Stimulated activated CD4-positive, alpha-beta T cell treated with anti-CD3 and anti-CD28 coated beads, Interleukin-15, amount 100 ng/mL, for 48 hours (primary cell): ENCODE data around the gene SCAMP2.

Source experiments
- DNase-seq, 2 donors: peaks; one replicate each; pipeline ENCODE4 v3.0.0-alpha.2; 2020; ENCODE audit warnings: low read depth in 2 of 2

The SCAMP2 gene

GRCh38 chr15:74838746-74839525 lies 34.2 kb downstream of the SCAMP2 start:
- DNase-seq = no peak

- no peak for DNase-seq
Observed at GRCh38 chr15:74838137-74838516, 35.0 kb downstream of the SCAMP2 start.

DNA sequence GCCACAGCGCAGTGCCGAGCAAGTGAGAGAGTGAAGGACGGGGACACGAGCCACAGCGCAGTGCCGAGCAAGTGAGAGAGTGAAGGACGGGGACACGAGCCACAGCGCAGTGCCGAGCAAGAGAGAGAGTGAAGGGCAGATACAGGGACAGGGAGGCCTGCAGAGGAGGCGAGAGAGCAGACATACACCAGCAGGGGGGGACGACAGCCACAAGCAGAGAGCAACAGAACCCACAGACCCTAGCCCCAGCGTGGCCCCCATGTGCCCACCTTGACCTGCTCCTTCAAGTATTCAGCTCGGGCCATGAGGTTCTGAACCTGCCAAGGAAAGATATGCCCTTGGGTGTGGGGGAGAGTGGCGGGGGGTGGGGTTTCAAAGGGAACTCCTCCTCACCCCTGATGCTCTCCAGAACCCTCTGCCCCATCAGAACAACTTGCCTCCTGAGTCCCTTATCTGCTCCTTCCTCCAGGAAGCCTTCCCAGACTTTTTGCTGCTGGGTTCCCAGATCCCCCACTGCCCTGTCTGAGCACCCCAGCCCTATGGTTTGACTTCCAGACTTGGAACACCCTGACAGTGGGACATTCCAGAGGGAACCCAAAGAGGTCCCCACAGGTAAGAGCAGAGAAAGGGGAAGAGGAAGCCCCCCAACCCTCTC lies 35.6 kb downstream of the SCAMP2 start:
- DNase-seq = no peak

DNA sequence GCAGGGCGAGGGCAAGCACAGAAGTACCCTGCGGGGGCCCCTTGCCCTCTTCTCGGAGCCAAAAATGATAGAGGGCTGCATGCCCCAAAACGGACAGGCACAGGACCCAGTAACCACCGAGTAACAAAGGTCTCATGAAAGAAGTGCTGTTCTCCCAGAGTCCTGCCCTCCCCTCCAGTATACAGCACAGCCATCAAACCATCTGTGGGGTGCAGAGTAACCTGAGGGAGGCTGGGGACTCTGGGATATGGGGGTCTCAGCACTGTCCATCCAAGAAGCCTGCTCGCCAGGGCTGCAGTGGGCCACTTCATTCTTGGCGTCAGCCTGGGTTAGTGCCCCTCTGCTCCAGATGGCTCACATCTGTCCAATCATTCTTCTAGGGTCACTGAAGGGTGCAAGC lies 36.3 kb downstream of the SCAMP2 start:
- no peak for DNase-seq

DNA sequence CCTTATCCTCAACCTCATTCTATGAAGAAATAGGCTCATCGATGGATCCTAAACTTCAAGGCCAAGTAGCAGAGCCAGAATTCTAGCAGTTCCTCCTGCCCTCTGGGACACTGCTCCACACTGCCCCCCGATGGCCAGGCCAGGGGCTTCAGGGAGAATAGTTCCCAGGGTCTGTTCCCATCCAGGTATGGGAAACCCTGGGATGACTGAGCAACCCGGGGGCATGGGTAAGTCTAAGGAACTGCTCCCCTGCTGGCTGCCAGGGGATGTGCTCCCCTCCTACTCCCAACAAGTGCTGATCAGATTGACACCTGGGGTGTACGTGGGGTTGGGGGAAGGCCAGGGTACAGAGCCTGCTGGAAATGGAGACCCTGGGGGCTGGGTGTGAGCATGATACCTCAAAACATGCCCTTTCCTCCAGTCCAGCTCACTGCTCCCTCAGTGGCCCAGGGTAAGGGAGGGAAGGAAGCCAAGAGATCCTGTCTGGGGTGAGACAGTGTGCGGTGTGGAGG lies 37.8 kb downstream of the SCAMP2 start:
- peak in 1 of 2 donors; percentile 38 for DNase-seq

DNA sequence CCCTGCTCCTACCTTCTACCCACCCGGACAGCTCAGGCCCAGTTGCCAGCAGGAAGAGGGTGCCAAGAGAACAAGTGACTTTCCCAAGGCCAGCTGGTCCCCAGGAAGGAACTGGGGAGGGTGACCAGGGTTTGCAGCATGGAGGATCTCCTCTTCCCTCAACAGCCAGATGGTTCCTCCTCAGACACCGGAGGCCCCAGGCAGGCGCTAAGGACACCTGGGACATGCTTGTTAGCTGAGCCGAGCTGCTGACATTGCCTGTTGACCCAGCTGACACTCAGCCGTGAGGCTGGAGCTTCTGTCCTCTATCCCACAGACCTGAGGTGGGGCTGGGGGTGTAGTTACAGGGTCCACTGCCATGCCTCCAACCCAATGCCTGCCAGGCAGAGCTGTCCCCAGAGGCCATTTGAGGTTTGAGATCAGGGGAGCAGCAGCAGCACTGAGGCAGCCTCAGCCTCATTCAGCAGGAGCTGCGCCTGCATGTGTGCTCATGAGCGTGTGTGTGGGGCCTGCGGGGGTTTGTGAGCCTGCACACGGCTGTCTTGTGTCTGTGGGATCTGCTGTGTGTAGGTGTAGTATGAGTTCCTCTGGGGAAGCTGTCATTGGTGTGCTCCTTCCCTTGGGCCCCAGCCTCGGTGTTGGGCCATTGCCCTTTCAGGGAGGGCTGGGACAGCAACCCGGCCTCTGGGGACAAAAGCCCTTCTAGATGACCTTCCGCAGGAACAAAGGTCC lies 39.6 kb downstream of the SCAMP2 start:
- DNase-seq = no peak

DNA sequence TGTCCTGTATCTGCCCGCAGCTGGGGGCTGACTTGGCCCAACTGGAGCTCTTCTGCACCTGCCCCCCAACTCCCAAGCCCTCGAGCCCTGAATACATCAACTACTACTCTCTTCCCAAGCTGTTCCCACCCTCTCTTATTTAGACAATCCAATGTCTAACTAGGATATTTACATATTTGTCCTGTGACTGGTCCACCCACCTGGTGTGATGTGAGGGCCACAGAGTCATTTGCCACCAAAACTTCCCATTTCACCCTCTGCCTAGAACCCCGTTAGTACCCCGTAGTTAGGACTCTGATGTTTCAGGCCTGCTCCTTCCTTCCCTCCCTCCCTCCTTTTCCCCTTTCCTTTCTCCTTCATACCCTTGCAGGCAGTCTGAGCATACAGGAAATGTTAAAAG lies 40.3 kb downstream of the SCAMP2 start:
- DNase-seq = no peak

DNA sequence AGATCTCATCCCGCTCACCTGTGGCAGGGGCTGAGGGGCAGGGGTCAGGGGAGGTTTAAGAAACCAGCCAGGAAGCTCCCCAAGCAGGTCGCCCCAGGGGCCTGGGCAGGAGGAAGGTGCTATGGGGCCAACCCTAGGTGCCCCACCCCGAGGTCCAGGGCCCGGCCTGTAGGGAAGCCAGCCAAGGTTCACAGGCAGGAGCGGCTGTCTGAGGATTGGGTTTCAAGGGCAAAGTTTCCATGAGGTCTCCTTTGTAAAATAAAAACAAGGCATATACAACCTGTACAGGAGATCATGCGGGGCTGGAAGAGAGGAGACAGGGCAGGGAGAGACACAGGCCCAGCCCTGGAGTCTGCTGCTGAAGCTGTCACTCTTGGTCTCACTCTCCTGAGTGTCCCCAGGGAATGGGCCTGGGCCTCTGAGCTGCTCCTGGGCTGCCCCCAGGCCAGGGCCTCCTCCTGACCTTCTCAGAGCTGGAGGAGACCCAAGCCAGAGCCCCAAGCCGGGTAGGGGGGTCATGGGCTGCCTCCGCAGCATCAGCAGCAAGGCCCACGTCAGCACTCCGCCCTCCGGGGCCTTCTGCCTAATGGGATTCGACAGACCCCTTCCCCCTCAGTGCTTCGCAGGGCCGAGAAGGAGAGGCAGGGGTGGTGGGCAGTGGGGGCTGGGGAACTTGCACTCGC lies 41.2 kb downstream of the SCAMP2 start:
- no peak for DNase-seq

DNA sequence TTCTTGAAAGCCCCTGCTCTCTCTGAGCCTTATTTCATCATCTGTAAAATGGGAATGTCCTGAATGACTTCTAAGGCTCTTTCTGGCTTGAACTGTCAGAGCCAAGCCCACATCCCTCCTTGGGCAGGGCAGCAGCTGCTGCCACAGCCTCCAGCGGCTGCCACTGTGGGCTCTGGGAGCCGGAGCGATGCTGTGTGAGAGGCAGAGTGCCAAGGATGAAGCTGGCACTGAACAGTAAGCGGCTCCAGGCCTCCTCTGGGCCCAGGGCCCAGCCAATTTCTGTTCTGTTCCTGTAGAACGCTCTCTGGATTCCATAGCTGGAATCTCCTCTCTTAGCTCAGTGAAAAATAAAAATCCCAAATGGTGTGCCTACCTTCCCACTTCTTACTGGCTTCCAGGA lies 42.3 kb downstream of the SCAMP2 start:
- DNase-seq = no peak

DNA sequence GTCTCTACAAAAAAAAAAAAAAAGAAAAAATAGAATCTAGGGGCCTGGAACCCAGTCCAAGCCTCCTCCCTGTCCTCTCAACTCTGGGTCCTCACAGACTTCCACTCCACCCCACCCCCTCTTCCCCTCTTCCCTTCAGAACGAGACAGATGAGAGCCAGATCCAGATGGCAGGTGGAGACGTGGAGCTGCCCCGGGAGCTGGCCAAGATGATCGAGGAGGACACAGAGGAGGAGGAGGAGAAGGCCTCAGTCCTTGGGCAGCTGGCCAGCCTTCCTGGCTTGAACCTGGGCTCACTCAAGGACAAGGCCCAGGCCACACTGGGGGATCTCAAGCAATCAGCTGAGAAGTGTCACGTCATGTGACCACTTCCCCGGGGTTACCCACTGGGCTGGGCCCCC lies 43.2 kb downstream of the SCAMP2 start:
- DNase-seq = no peak

- DNase-seq = no peak
Observed at GRCh38 chr15:74829486-74829885, 43.7 kb downstream of the SCAMP2 start.

DNA sequence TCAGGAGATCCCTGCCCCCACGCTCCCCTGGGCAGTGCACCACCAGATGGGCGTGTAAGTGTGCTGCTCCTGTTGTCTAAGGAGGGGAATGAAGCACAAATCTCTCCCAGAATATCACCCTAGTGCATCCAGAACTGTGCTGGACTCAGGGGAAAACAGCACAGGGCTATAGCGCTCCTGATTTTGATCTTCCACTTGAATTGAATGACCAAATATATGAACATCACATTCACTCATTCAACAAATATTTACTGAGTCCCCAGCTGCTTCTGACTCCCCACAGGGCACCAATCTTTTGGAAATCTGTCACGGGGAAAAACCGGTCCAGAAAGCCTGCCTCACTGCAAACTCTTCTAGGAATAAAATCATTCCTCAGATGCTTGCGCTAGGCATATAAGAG lies 44.3 kb downstream of the SCAMP2 start:
- no peak for DNase-seq

DNA sequence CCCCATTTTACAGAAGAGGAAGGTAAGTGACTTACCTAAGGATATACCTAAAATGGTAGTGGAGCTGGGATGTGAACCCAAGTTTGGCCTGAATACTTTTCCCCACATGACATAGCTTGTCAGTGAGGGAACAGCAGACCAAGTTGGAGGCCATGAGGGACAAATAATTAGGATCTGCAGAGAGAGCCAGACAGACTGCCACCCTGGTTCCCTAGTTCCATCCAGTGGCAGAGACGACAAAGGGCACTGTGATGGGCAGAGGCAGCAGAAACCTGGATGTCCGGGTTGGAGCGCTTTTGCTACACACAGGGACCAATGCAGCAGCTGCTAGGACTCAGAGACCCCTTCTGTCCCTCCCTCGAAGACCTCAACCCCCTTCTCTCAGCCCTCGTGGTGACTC lies 45.6 kb downstream of the SCAMP2 start:
- no peak for DNase-seq

DNA sequence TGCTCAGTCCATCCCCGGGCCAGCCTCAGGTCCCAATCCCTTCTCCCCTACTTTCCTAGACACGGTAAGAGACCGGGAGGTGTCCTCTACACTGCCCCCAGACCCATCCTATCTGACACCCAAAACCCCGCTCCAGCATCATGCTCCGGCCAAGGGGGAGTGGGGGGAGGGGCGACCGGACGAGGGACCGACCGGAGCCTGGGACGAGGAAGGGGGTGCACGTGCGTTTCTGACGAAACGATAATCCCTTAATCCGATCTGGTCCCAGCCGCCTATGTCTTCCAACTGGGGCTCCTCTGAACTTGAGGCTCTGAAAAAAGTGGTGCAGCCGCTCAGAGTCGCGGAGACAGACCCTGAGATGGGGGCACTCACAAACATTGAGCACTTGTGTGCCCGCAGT lies 46.2 kb downstream of the SCAMP2 start:
- no peak for DNase-seq

- peak in 1 of 2 donors; percentile 28 for DNase-seq
Observed at GRCh38 chr15:74826364-74826819, 46.8 kb downstream of the SCAMP2 start, which contains the start of gene CPLX3. Gene CPLX3, plus strand, starts transcription at chr15:74826627. Its CDS starts 77 bp downstream, at chr15:74826704.

DNA sequence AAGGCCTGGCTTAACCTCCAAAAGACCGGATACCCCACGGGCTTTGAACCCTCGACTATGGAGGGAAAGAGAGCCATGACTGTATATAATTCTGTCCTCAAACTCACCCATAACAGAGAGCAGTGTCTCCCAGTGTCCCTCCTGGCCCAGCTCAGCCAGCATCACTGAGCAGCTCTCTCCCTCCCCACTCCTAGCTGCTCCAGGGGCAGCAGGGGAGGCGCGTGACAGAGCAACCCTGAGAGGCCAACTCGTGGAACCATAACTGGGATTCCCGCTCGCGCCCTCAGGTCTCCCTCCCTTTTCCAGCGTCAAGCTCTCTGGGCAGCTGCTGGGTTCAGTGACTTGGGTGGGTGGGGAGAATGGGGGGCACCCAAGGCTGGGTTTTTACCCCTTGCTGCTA lies 47.3 kb downstream of the SCAMP2 start:
- DNase-seq = no peak

GRCh38 chr15:74824976-74825375 lies 48.2 kb downstream of the SCAMP2 start:
- DNase-seq = no peak

- no peak for DNase-seq
Observed at GRCh38 chr15:74823324-74823723, 49.8 kb downstream of the SCAMP2 start.

DNA sequence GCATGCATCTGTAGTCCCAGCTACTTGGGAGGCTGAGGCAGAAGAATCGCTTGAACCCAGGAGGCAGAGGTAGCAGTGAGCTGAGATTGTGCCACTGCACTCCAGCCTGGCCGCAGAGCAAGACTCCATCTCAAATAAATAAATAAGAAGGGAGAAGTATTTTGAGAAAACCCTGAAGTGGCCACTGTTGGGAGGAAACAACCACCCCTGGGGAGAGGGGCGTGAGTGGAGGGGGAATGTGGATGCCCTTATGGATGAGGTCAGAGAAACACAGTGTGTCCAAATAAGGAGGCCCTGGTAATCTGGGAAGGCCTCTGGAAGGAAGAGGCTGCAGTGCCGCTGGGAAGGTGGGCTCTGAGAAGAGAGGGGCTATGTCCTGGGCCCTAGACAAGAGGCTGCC lies 50.9 kb downstream of the SCAMP2 start:
- no peak for DNase-seq

- DNase-seq = no peak
Observed at GRCh38 chr15:74821790-74822158, 51.4 kb downstream of the SCAMP2 start.

DNA sequence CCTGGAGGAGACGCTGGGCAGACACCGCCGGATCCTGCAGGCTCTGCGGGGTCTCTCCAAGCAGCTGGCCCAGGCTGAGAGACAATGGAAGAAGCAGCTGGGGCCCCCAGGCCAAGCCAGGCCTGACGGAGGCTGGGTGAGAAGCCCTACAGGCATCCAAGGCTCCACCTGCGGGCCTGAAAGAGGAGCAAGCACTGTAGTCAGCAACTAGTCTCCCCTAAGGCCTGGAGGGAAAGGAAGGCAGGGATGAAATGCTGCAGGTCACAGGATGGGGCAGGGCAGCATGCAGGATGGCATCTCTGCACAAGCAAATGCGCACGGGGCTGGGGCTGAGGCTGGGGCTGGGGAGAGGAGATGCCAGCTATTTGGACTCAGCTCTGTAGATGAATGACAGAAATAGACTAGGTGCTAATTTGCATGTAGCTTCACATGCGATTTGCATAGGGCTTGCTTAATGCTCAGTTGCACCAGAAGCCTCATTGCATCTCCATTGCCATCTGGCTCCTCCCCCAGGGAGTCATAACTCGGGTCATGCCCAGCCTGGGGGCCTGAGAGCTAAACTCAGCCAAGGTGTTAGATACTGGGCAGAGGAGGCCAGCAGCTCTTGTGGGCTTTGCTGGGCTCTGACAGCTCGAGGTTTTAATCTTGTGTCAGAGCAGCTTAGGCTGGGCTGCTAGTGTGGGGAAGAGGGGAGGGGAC lies 51.9 kb downstream of the SCAMP2 start:
- no peak for DNase-seq
